ENCODE measurements around the gene TMEM132C. TPM values are rescaled to one million over a fixed set of nuclear protein-coding genes. Genes with fewer than 3 reads are reported as not detected.

TMEM132C gene
- total RNA-seq (2016; rRNA removed; fragmentation: Illumina TruSeq; extraction: Trizol), result not detected in 2 replicates
- total RNA-seq (2016; cell fraction: cytosol; rRNA removed; fragmentation: Illumina TruSeq; extraction: Trizol; ENCODE audit: low read depth), result not detected in 2 replicates
- total RNA-seq (2016; cell fraction: insoluble cytoplasmic fraction; rRNA removed; fragmentation: Illumina TruSeq; extraction: Trizol), result not detected in 2 replicates
- total RNA-seq (2016; cell fraction: membrane; rRNA removed; fragmentation: Illumina TruSeq; extraction: Trizol), result not detected in 2 replicates
- not detected in 2 replicates for total RNA-seq (2016; cell fraction: nucleus; rRNA removed; fragmentation: Illumina TruSeq; extraction: Trizol)
- polyA plus RNA-seq (2011; rRNA removed), result not detected in 2 replicates
- polyA plus RNA-seq (2011; cell fraction: cytosol; rRNA removed), result not detected in 2 replicates
- not detected in 2 replicates for polyA plus RNA-seq (2011; cell fraction: nucleus; rRNA removed)
- polyA plus RNA-seq (2012), result not detected in 2 replicates
- not detected in 2 replicates for polyA plus RNA-seq (2016; cell fraction: cytosol; fragmentation: Illumina TruSeq; extraction: Trizol; ENCODE audit: low read depth)
- not detected in 2 replicates for polyA plus RNA-seq (2016; cell fraction: insoluble cytoplasmic fraction; fragmentation: Illumina TruSeq; extraction: Trizol; ENCODE audit: low read depth)
- not detected in 2 replicates for polyA plus RNA-seq (2016; cell fraction: membrane; fragmentation: Illumina TruSeq; extraction: Trizol; ENCODE audit: low read depth)
- polyA plus RNA-seq (2016; cell fraction: nucleus; fragmentation: Illumina TruSeq; extraction: Trizol; ENCODE audit: insufficient read depth, low read depth), result not detected in 2 replicates
- not detected in 2 replicates for polyA minus RNA-seq (2011; rRNA and poly(A)+ RNA removed; ENCODE audit: low replicate concordance)
- polyA minus RNA-seq (2011; cell fraction: cytosol; rRNA and poly(A)+ RNA removed), result not detected in 2 replicates
- not detected in 2 replicates for polyA minus RNA-seq (2011; cell fraction: nucleus; rRNA and poly(A)+ RNA removed)
- percentile 0 among the genes with signal in this experiment for Bru-seq, nascent RNA
- not detected for BruChase-seq, experiment 1, labeled RNA remaining after a 6-hour chase
- not detected for BruChase-seq, experiment 2, labeled RNA remaining after a 2-hour chase
- long read RNA-seq, experiment 1, result 0 reads
- long read RNA-seq, experiment 2, result 0 reads

DNA sequence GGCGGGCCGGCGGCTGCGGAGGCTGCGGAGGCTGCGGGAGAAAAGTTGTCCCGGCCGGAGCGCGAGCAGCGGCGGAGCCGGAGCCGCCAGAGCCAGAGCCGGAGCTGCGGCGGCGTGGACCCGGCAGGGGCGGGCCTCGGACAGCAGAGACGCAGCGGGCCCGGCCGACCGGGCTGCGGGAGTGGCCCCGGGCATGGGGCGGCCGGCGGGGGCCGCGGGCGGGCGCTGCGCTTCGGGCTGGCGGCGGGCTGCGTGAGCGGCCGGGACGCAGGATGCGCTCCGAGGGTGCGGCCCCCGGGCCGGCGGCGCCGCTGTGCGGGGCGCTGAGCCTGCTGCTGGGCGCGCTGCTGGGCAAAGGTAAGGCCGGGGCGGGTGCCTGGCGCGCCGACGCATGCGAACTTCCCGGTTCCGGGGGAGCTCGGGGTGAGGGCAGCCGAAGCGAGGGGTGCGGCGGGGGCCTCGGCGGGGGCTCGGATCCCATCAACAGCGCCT is at the start of gene TMEM132C:
TSS of gene TMEM132C (plus strand) at position 40 of the 492 bp plus-strand sequence. CDS start at position 273, 233 bp downstream.
- ChIA-PET CTCF (ENCODE audit: low intra/inter-chr PET ratio, low total read pairs) (no interaction called here), POLR2A (no interaction called here)
- DNase-seq (ENCODE audit: low spot score) (no peak), ATAC-seq (no peak; the same call in 2 of the 3 replicates), FAIRE-seq (no peak)
- Histone ChIP-seq H3K27me3 (ENCODE audit: control insufficient read depth in 1 of 2, insufficient read depth in 2 of 2, low read length in 2 of 2) (peaks cover 0 to 21% of the 10 kb centered on the region in 2 experiments; a peak in 2 of 5 replicates), H2AFZ (ENCODE audit: low read length) (no peak within 1 kb of the TSS), H3K4me3 (replicated peaks in 1 of 3; ENCODE audit: insufficient read depth in 1 of 3, low read depth in 2 of 3, low read length in 3 of 3) (no peak within 1 kb of the TSS), H3K27ac (ENCODE audit: extremely low read length, insufficient read depth, low read length) (no peak within 1 kb of the TSS), H3K4me2 (ENCODE audit: low read depth, low read length) (no peak within 1 kb of the TSS), H3K79me2 (ENCODE audit: insufficient read depth, low read length) (no peaks in the 10 kb centered on the region), H3K4me1 (ENCODE audit: insufficient read depth, low read length) (no peaks in the 10 kb centered on the region), H3K36me3 (replicated peaks in 1 of 2; ENCODE audit: control insufficient read depth in 1 of 2, insufficient read depth in 2 of 2, low read length in 2 of 2) (no peaks in the 10 kb centered on the region), H3K9ac (ENCODE audit: insufficient read depth, low read depth, low read length) (no peak within 1 kb of the TSS), H3K9me3 (ENCODE audit: low read length) (peaks cover 5% of the 10 kb centered on the region; the same call in 1 of the 2 replicates), H4K20me1 (ENCODE audit: insufficient read depth, low read length) (no peaks in the 10 kb centered on the region)
- BruUV-seq (replicated peaks), result no TSS peak
- intact Hi-C loops (cut with micrococcal nuclease; ENCODE audit: unreplicated experiment), result no loop called here
- in situ Hi-C loops (cut with HindIII; ENCODE audit: extremely low pct_ligation_motif_present, low pct_unique_long_range_greater_than_20kb), result no loop called here
- 20% methylated on average over 1 of the region's 73 CpGs for WGBS (ENCODE audit: low lambda C conversion rate)
- no peak for TF ChIP-seq CENPT (CRISPR knock-in tag; IDR thresholded peaks at IDR 0.05; ENCODE audit: low read depth)
- TF ChIP-seq BCL6 (CRISPR knock-in tag; IDR thresholded peaks at IDR 0.05), result no peak
- TF ChIP-seq ZNF775 (CRISPR knock-in tag; IDR thresholded peaks at IDR 0.05; ENCODE audit: borderline replicate concordance), result no peak
- TF ChIP-seq, protein P1, sequence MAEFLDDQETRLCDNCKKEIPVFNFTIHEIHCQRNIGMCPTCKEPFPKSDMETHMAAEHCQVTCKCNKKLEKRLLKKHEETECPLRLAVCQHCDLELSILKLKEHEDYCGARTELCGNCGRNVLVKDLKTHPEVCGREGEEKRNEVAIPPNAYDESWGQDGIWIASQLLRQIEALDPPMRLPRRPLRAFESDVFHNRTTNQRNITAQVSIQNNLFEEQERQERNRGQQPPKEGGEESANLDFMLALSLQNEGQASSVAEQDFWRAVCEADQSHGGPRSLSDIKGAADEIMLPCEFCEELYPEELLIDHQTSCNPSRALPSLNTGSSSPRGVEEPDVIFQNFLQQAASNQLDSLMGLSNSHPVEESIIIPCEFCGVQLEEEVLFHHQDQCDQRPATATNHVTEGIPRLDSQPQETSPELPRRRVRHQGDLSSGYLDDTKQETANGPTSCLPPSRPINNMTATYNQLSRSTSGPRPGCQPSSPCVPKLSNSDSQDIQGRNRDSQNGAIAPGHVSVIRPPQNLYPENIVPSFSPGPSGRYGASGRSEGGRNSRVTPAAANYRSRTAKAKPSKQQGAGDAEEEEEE (CRISPR knock-in tag; IDR thresholded peaks at IDR 0.05; ENCODE audit: borderline replicate concordance), result no peak
- no peak for TF ChIP-seq HOXA3 (CRISPR knock-in tag; IDR thresholded peaks at IDR 0.05)
- TF ChIP-seq ZNF746 (CRISPR knock-in tag; IDR thresholded peaks at IDR 0.05), result no peak
- no peak for TF ChIP-seq THAP11 (CRISPR knock-in tag; IDR thresholded peaks at IDR 0.05)
- no peak for TF ChIP-seq ZNF652 (CRISPR knock-in tag; IDR thresholded peaks at IDR 0.05; ENCODE audit: borderline replicate concordance, low read depth)
- TF ChIP-seq SYNCRIP (IDR thresholded peaks at IDR 0.05; ENCODE audit: insufficient read depth, low read depth, low read length), result no peak
